K562 (cell line): Measurements from ENCODE around the gene CTNNBL1. TPM values are rescaled to one million over a fixed set of nuclear protein-coding genes. Genes with fewer than 3 reads are reported as not detected.
A peak's percentile ranks its signal among the peaks of the same experiment; 100 is the strongest.

Source experiments
- ATAC-seq: fragments of 200-7000 bp; cut with Tn5 transposase; 3 replicates; pipeline ENCODE4 v1.9.1; 2020; ENCODE audit warnings: moderate library complexity
- BruUV-seq: library from RNA; stranded (reverse); fragments of 400-500 nt; replicated peaks from 2 replicates; lab custom pipeline; 2021; lab: Mats Ljungman, UMichigan
- CTCF ChIA-PET: fragments of 300-600 bp; formaldehyde crosslinking; extraction: SDS; loops from one replicate; lab custom pipeline; 2021; ENCODE audit warnings: low intra/inter-chr PET ratio; lab: Yijun Ruan, JAX
- POLR2A ChIA-PET: fragments of 300-600, 350-650 bp; sonication (Branson Sonifier 250); formaldehyde crosslinking; extraction: SDS; loops from one replicate; lab custom pipeline; 2021; ENCODE audit warnings: antibody characterized with exemption, inconsistent platforms; lab: Yijun Ruan, JAX
- DNase-seq, 4 experiments: peaks; one replicate each; pipeline versions ENCODE4 v3.0.0 to v3.0.0-alpha.2; 2011 to 2018; ENCODE audit warnings: low spot score in 3 of 4, mixed read lengths in 3 of 4; ENCODE audit errors: extremely low read depth in 1 of 4
- FAIRE-seq: peaks from 2 replicates; lab custom pipeline; 2011; peaks lifted over from hg19 to GRCh38; lab: Jason Lieb, UNC
- H2AFZ ChIP-seq: 2 replicates; pipeline ENCODE4 v1.6.0; 2011; ENCODE audit warnings: low read depth, low read length, control low read depth, inconsistent platforms
- H3K27ac ChIP-seq: fragments of 200-600 bp; 3 replicates; pipeline ENCODE4 v1.8.0; 2011; ENCODE audit warnings: low read depth, mild to moderate bottlenecking, control low read depth, inconsistent platforms, low read length, moderate library complexity, mixed read lengths; ENCODE audit errors: extremely low read depth
- H3K27me3 ChIP-seq, 2 experiments: fragments of 300-600 bp in 1 of 2; 2 replicates in 1 of 2; 3 replicates in 1 of 2; pipeline versions ENCODE4 v1.6.0 to v1.8.0; 2011; ENCODE audit warnings: inconsistent platforms in 2 of 2, low read length in 2 of 2, mild to moderate bottlenecking in 1 of 2, mixed read lengths in 1 of 2, moderate library complexity in 1 of 2; ENCODE audit not compliant: control insufficient read depth in 2 of 2, insufficient read depth in 2 of 2
- H3K36me3 ChIP-seq: fragments of 300-600 bp; 3 replicates; pipeline ENCODE4 v1.8.0; 2011; ENCODE audit warnings: mild to moderate bottlenecking, low read length, inconsistent platforms; ENCODE audit not compliant: control insufficient read depth, insufficient read depth
- H3K4me1 ChIP-seq, 2 experiments: fragments of 200-600 bp in 1 of 2; replicated peaks in 1 of 2; 2 replicates in 1 of 2; 3 replicates in 1 of 2; pipeline versions ENCODE4 v1.5.1 to v1.8.0; 2011; ENCODE audit warnings: inconsistent platforms in 2 of 2, low read length in 2 of 2, mild to moderate bottlenecking in 1 of 2, mixed read lengths in 1 of 2, moderate library complexity in 1 of 2; ENCODE audit not compliant: control insufficient read depth in 2 of 2, insufficient read depth in 2 of 2
- H3K4me2 ChIP-seq: 2 replicates; pipeline ENCODE4 v1.6.1; 2011; ENCODE audit warnings: low read length, control low read depth, inconsistent platforms, mixed read lengths; ENCODE audit not compliant: insufficient read depth
- H3K4me3 ChIP-seq: fragments of 200-600 bp; sonication (generic), shearing (Covaris generic); 2 replicates; pipeline ENCODE4 v1.5.1; 2016; ENCODE audit warnings: control low read depth, inconsistent platforms
- H3K79me2 ChIP-seq: fragments of 200-600 bp; 3 replicates; pipeline ENCODE4 v1.8.0; 2011; ENCODE audit warnings: low read length, inconsistent platforms; ENCODE audit not compliant: control insufficient read depth, insufficient read depth
- H3K9ac ChIP-seq, 2 experiments: 2 replicates each; pipeline versions ENCODE4 v1.6.0 to v1.6.1; 2011; ENCODE audit warnings: low read depth in 2 of 2, low read length in 2 of 2, control low read depth in 1 of 2, inconsistent platforms in 1 of 2, mild to moderate bottlenecking in 1 of 2, mixed read lengths in 1 of 2; ENCODE audit not compliant: insufficient read depth in 1 of 2
- H3K9me1 ChIP-seq: one replicate; pipeline ENCODE4 v1.6.0; 2011; ENCODE audit warnings: inconsistent platforms, mild to moderate bottlenecking, low read length, moderate library complexity; ENCODE audit not compliant: control insufficient read depth, insufficient read depth
- H3K9me3 ChIP-seq: replicated peaks from 2 replicates; pipeline ENCODE4 v1.5.1; 2011; ENCODE audit warnings: low read depth, low read length, inconsistent platforms; ENCODE audit not compliant: control insufficient read depth, insufficient read depth
- H4K20me1 ChIP-seq: replicated peaks from 2 replicates; pipeline ENCODE4 v1.6.1; 2011; ENCODE audit warnings: low read length, inconsistent platforms, mixed read lengths; ENCODE audit not compliant: control insufficient read depth, insufficient read depth
- HDAC1 ChIP-seq, 2 experiments: fragments of 450-650 bp; IDR thresholded peaks; 2 replicates each; pipeline ENCODE4 v1.6.1; 2016 to 2017; ENCODE audit warnings: inconsistent platforms in 1 of 2, mild to moderate bottlenecking in 1 of 2, moderate library complexity in 1 of 2
- HNRNPUL1 ChIP-seq: fragments of 200-400 bp; formaldehyde crosslinking; IDR thresholded peaks from 2 replicates; pipeline ENCODE4 v1.6.1; 2017; ENCODE audit warnings: low read length
- MCM5 ChIP-seq: fragments of 450-650 bp; IDR thresholded peaks from 2 replicates; pipeline ENCODE4 v1.6.1; 2016; ENCODE audit warnings: low read depth
- NRF1 ChIP-seq, 2 experiments: fragments of 450-650 bp; IDR thresholded peaks in 1 of 2; conservative IDR thresholded peaks in 1 of 2; 2 replicates each; pipeline ENCODE4 v1.6.1; 2014; ENCODE audit warnings: mild to moderate bottlenecking in 2 of 2
- RCOR1 ChIP-seq, 2 experiments: IDR thresholded peaks; 2 replicates each; pipeline ENCODE4 v1.6.1; 2012; ENCODE audit warnings: low read depth in 2 of 2, low read length in 2 of 2, borderline replicate concordance in 1 of 2, improper control_type of control experiment in 1 of 2
- ZNF217 ChIP-seq: sonication (generic); formaldehyde crosslinking; IDR thresholded peaks from 2 replicates; pipeline ENCODE4 v1.8.0; 2022; ENCODE audit warnings: mild to moderate bottlenecking, missing genetic modification reagents
- WGBS: fragments of 100-300 bp; shearing (Covaris generic); methylation state at CpG from one replicate; pipeline ENCODE4 v1.1.6; 2016; ENCODE audit warnings: low coverage, mixed read lengths; ENCODE audit not compliant: insufficient coverage; ENCODE audit errors: missing lambda C conversion rate; 5-methylcytosine and 5-hydroxymethylcytosine counted together
- in situ Hi-C: fragments of 300-500 bp; cut with MboI; formaldehyde crosslinking; loops from 4 replicates; pipeline ENCODE4 v1.15.0; 2018; ENCODE audit warnings: inconsistent platforms, mixed read lengths
- intact Hi-C: fragments of 100-400 bp; cut with micrococcal nuclease; formaldehyde crosslinking; loops from 2 replicates; pipeline ENCODE4 v1.14.2; 2022
- polyA plus RNA-seq, 8 experiments: library from polyadenylated mRNA; depleted of rRNA in 4 of 8; stranded (reverse) in 5 of 8; unstranded in 3 of 8; fragments of >200 nt; fragmentation: Nextera tagmentation in 2 of 8; fragmentation: Illumina TruSeq in 1 of 8; extraction: Ambion mirVana in 2 of 8; extraction: Trizol in 1 of 8; gene quantifications; 2 replicates each; pipeline versions ENCODE4 v1.2.1 to v1.2.3, GENCODE V29; 2011 to 2014; ENCODE audit warnings: inconsistent platforms in 1 of 8, missing spikeins in 1 of 8
- total RNA-seq, 7 experiments: library from RNA; depleted of rRNA in 6 of 7; stranded (reverse); fragments of >200 nt in 6 of 7; fragmentation: Illumina TruSeq in 2 of 7; extraction: Trizol in 2 of 7; gene quantifications; 2 replicates each; pipeline versions ENCODE4 v1.2.1 to v1.2.3, GENCODE V29; 2011 to 2021; ENCODE audit warnings: low replicate concordance in 1 of 7
- TF ChIP-seq, protein P1 (sequence below): fragments of 450-650 bp; conservative IDR thresholded peaks from 2 replicates; pipeline ENCODE4 v1.6.1; 2016; ENCODE audit warnings: missing genetic modification characterization, low read depth, mild to moderate bottlenecking, control low read depth, missing compliant biosample characterization

CTNNBL1 gene
- total and polyA plus RNA-seq, 9 of the 15 experiments (the other 6 are each of a cell fraction or from before 2014, with no cell fraction given), result 32.4 to 85.6 (median 43.6) TPM

DNA sequence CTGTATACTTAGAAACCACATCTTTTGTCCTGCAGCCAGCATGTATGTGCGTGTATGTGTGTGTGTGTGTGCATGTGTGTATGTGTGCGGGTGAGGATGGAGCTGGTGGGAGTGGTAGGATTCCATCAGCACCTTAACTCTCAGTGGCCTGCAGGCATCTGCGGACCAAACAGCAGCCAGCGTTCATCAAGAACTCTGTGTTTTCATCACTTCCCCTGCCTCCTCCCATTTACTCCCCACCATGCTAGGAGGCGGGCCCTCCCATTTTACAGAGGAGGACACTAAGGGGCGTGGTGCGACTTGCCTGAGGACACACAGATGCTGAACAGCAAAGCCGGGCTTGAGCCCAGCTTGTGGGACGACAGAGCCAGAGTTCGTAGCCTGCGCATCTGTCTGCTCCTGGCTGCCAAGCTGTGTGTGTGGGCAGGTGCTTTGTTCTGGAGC is 218.0 kb downstream of the CTNNBL1 start:
- ChIA-PET CTCF (no interaction called here), POLR2A (no interaction called here)
- no peaks in the 10 kb centered on the region for H3K9me1 ChIP-seq
- 0% methylated on average over 11 of the region's 11 CpGs for WGBS
- no peaks in the 10 kb centered on the region for H3K9me3 ChIP-seq
- in situ Hi-C loops, result no loop called here
- peaks cover 9% of the 10 kb centered on the region; the same call in 1 of the 2 replicates for H4K20me1 ChIP-seq
- peaks cover 0 to 13% of the 10 kb centered on the region in 2 experiments; a peak in 2 of 5 replicates for H3K4me1 ChIP-seq
- FAIRE-seq, result peak; percentile 67
- TF ChIP-seq HNRNPUL1 (no peak), RCOR1 (IDR thresholded peaks at IDR 0.05; ENCODE audit: borderline replicate concordance in 1 of 2, low read depth in 2 of 2, low read length in 2 of 2) (0 out of 4 replicates have a peak, but pooled peaks of 1 of the 2 experiments have one; percentile 16), HDAC1 (IDR thresholded peaks at IDR 0.05) (no peak), NRF1 (conservative IDR thresholded peaks at IDR 0.05 in 1 of 2, IDR thresholded peaks at IDR 0.05 in 1 of 2) (peak; percentile 39 to 57; a peak in 2 of 4 replicates), MCM5 (no peak), ZNF217 (CRISPR knock-in tag) (no peak)
- TF ChIP-seq, protein P1, sequence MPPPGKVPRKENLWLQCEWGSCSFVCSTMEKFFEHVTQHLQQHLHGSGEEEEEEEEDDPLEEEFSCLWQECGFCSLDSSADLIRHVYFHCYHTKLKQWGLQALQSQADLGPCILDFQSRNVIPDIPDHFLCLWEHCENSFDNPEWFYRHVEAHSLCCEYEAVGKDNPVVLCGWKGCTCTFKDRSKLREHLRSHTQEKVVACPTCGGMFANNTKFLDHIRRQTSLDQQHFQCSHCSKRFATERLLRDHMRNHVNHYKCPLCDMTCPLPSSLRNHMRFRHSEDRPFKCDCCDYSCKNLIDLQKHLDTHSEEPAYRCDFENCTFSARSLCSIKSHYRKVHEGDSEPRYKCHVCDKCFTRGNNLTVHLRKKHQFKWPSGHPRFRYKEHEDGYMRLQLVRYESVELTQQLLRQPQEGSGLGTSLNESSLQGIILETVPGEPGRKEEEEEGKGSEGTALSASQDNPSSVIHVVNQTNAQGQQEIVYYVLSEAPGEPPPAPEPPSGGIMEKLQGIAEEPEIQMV (tag), result peak; percentile 70
- no peaks in the 10 kb centered on the region for H3K79me2 ChIP-seq
- ATAC-seq, result peak; percentile 83
- H3K9ac ChIP-seq, result no peak overlapping the region; a peak in 1 of 4 replicates
- DNase-seq, result peak; percentile 42 to 57 (median 54)
- no peaks in the 10 kb centered on the region for H3K36me3 ChIP-seq
- no peak overlapping the region for H3K27ac ChIP-seq
- H3K4me2 ChIP-seq, result no peak overlapping the region
- H3K27me3 ChIP-seq, result peaks cover 39 to 82% of the 10 kb centered on the region in 2 experiments; a peak in 4 of 5 replicates
- no peak overlapping the region for H2AFZ ChIP-seq
- H3K4me3 ChIP-seq, result no peak overlapping the region
- intact Hi-C loops, result no loop called here
- no TSS peak for BruUV-seq
